8988T (cell line): ENCODE results near the gene RBMS1.

Experiments used
- DNase-seq: peaks from one replicate; pipeline ENCODE4 v3.0.0; 2011

The RBMS1 gene

GRCh38 chr2:160407393-160408172, 86.0 kb downstream of the RBMS1 start:
- peak; percentile 52 for DNase-seq

GRCh38 chr2:160406591-160407392, 86.8 kb downstream of the RBMS1 start:
- DNase-seq: no peak

GRCh38 chr2:160405077-160405867, 88.3 kb downstream of the RBMS1 start:
- no peak for DNase-seq

GRCh38 chr2:160402997-160403979, 90.3 kb downstream of the RBMS1 start:
- no peak for DNase-seq

- no peak for DNase-seq
These were observed 91.1 kb downstream of the RBMS1 start for GRCh38 chr2:160402501-160402900.

GRCh38 chr2:160401895-160402294, 91.7 kb downstream of the RBMS1 start:
- no peak for DNase-seq

- DNase-seq: no peak
These were observed 93.7 kb downstream of the RBMS1 start for GRCh38 chr2:160399880-160400279.

GRCh38 chr2:160397530-160397865, 96.1 kb downstream of the RBMS1 start:
- DNase-seq: no peak

- DNase-seq: no peak
These were observed 99.5 kb downstream of the RBMS1 start for GRCh38 chr2:160394153-160394552.

GRCh38 chr2:160392201-160392600, 101.4 kb downstream of the RBMS1 start:
- no peak for DNase-seq

- no peak for DNase-seq
These were observed 102.8 kb downstream of the RBMS1 start for GRCh38 chr2:160390544-160391455.

GRCh38 chr2:160389875-160390274, 103.7 kb downstream of the RBMS1 start:
- no peak for DNase-seq

- DNase-seq: no peak
These were observed 104.9 kb downstream of the RBMS1 start for GRCh38 chr2:160388464-160389263.

GRCh38 chr2:160387558-160388262, 105.9 kb downstream of the RBMS1 start:
- DNase-seq: no peak

- DNase-seq: no peak
These were observed 108.8 kb downstream of the RBMS1 start for GRCh38 chr2:160384791-160385190.

- DNase-seq: no peak
These were observed 112.1 kb downstream of the RBMS1 start for GRCh38 chr2:160381425-160381951.

GRCh38 chr2:160380611-160381010, 113.0 kb downstream of the RBMS1 start:
- no peak for DNase-seq

GRCh38 chr2:160380000-160380570, 113.5 kb downstream of the RBMS1 start:
- no peak for DNase-seq

- no peak for DNase-seq
These were observed 114.2 kb downstream of the RBMS1 start for GRCh38 chr2:160379399-160379798.
